Transverse colon (tissue), 4 donors: ENCODE results near the gene DACT2.

ENCODE experiments used
- CTCF ChIP-seq, 5 experiments: fragments of 200-600 bp in 3 of 5; fragments of 450-650 bp in 2 of 5; sonication (generic) in 3 of 5; IDR thresholded peaks; 1 replicate in 2 of 5; 2 replicates in 3 of 5; pipeline ENCODE4 v1.5.1; 2016 to 2017; ENCODE audit warnings: antibody characterized with exemption in 5 of 5, inconsistent platforms in 3 of 5, mild to moderate bottlenecking in 2 of 5, moderate library complexity in 1 of 5
- EP300 ChIP-seq: sonication (generic); formaldehyde crosslinking; IDR thresholded peaks from one replicate; pipeline ENCODE4 v1.6.1; 2017; ENCODE audit warnings: antibody characterized with exemption, low read depth
- POLR2A ChIP-seq: fragments of 450-650 bp; IDR thresholded peaks from one replicate; pipeline ENCODE4 v1.6.1; 2016; ENCODE audit warnings: antibody characterized with exemption, mild to moderate bottlenecking, moderate library complexity
- POLR2AphosphoS5 ChIP-seq, 3 donors: sonication (generic); formaldehyde crosslinking; IDR thresholded peaks; one replicate each; pipeline ENCODE4 v1.6.1; 2016; ENCODE audit warnings: antibody characterized with exemption in 3 of 3

GRCh38 chr6:168330403-168330802, 10.8 kb upstream of the DACT2 start:
- TF ChIP-seq CTCF (IDR thresholded peaks at IDR 0.05): no peak
- no peak for TF ChIP-seq EP300
- no peak for TF ChIP-seq POLR2AphosphoS5 (IDR thresholded peaks at IDR 0.05)
- no peak for TF ChIP-seq POLR2A
